Bronchial epithelial cell (primary cell): Measurements from ENCODE around the gene RFTN1. TPM values are rescaled to one million over a fixed set of nuclear protein-coding genes. Genes with fewer than 3 reads are reported as not detected.

Experiments used
- DNase-seq: peaks from one replicate; pipeline ENCODE4 v3.0.0-alpha.2; 2010; ENCODE audit warnings: low read depth
- FAIRE-seq: peaks from 2 replicates; lab custom pipeline; 2011; peaks lifted over from hg19 to GRCh38; lab: Jason Lieb, UNC
- H3K27me3 ChIP-seq: 2 replicates; pipeline ENCODE4 v1.5.1; 2011; ENCODE audit warnings: low read length; ENCODE audit not compliant: control insufficient read depth, insufficient read depth
- H3K36me3 ChIP-seq: 2 replicates; pipeline ENCODE4 v1.5.1; 2011; ENCODE audit warnings: low read length; ENCODE audit not compliant: control insufficient read depth, insufficient read depth
- H3K4me3 ChIP-seq: 2 replicates; pipeline ENCODE4 v1.5.1; 2011; ENCODE audit warnings: mild to moderate bottlenecking, low read depth, low read length, control low read depth
- total RNA-seq: library from RNA; depleted of rRNA; stranded (reverse); fragments of >200 nt; gene quantifications from 2 replicates; pipeline ENCODE4 v1.2.1, GENCODE V29; 2014
- TF ChIP-seq, protein P1 (sequence below): IDR thresholded peaks from 2 replicates; pipeline ENCODE4 v1.5.1; 2011; ENCODE audit warnings: mild to moderate bottlenecking, moderate library complexity, low read length, control low read depth, inconsistent platforms; ENCODE audit not compliant: insufficient read depth, severe bottlenecking

RFTN1 gene
- total RNA-seq, 1 donor from 2014 or later, result 9.2 TPM

DNA sequence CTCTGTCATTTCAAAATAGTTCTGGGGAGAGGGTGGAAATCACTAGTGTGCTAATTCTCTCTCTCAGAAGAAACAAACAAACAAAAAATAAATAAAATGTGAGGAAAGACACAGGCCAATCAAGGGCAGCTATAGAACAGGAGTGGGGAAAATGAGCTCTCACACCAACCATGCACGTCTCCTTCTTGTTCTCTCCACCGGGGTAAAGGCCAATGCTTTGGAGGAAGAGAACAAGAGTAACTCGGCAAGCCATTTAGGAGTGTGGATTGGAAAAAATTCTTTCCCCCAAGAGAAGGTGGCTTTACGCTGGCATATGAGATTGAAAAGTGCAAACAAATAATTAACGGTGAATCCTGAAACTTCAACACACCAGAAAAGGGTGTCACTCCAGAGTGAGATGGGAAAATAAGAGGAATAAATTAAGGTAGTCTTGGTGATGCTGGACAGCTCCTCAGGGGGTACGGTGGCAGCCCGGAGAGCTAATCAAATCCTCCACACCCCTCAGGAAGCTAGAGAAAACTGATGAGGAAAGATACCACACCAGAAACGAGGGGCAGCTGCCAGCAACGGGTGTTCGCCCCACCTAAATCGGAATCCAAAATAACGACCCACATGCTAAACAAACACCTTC is 88.0 kb downstream of the RFTN1 start:
- peaks cover 2% of the 10 kb centered on the region for H3K36me3 ChIP-seq
- no peak overlapping the region for H3K4me3 ChIP-seq
- FAIRE-seq (no peak), DNase-seq (no peak)
- TF ChIP-seq, protein P1, sequence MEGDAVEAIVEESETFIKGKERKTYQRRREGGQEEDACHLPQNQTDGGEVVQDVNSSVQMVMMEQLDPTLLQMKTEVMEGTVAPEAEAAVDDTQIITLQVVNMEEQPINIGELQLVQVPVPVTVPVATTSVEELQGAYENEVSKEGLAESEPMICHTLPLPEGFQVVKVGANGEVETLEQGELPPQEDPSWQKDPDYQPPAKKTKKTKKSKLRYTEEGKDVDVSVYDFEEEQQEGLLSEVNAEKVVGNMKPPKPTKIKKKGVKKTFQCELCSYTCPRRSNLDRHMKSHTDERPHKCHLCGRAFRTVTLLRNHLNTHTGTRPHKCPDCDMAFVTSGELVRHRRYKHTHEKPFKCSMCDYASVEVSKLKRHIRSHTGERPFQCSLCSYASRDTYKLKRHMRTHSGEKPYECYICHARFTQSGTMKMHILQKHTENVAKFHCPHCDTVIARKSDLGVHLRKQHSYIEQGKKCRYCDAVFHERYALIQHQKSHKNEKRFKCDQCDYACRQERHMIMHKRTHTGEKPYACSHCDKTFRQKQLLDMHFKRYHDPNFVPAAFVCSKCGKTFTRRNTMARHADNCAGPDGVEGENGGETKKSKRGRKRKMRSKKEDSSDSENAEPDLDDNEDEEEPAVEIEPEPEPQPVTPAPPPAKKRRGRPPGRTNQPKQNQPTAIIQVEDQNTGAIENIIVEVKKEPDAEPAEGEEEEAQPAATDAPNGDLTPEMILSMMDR, result no peak
- no peaks in the 10 kb centered on the region for H3K27me3 ChIP-seq

DNA sequence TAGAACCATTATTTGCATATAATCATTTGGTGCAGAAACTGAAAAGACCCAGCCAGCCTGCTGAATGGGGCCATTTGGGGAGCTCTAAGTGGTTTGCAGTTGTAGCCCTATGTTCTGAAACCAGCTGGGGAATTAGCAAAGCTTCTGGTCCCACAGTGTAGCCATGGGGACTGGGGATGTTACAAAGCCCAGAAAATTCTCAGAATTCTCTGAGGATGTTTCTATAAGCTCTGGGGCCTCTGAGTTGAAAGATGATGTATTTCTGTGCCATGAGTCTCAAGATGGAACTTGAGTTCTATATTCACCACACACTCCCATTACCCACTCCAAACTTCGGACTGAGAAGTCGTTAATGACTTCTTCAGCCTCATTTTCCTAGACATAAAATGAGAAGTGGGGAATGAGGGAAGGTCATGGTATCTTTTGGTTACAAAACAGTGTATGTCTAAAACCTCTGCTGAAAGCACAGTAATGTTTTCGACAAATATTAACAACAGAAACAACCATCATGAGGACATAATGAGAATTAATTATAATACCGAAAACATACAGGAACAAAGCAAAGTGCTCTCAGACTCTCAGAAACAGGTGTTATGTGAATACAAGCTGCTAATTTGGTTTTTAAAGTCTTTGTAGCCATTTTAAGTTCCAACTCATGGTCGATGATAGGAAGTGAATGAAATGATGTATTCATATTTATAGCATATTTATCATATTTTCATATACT is 89.4 kb downstream of the RFTN1 start:
- TF ChIP-seq, protein P1, result no peak
- Histone ChIP-seq H3K4me3 (no peak overlapping the region), H3K27me3 (no peaks in the 10 kb centered on the region), H3K36me3 (peaks cover 2% of the 10 kb centered on the region)
- DNase-seq (no peak), FAIRE-seq (no peak)

DNA sequence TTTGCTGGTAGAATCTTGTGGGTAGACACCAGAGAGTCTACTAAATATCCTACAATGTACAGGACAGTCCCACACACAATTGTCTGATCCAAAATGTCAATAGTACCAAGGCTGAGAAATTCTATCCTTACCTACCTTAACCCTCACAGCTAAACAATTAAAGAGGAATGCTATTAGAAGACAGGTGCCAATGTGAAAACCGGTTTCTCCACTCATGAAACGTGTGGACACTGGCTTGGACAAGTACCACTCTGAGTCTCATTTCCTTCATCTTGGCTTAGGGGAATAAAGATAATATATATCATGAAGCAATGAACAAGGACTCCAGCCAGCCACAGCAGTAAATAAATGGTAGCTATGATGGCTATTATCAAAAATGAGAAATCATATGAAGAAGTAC is 90.2 kb downstream of the RFTN1 start:
- DNase-seq (peak; percentile 92), FAIRE-seq (no peak)
- no peak overlapping the region for H3K4me3 ChIP-seq
- H3K36me3 ChIP-seq, result peaks cover 2% of the 10 kb centered on the region
- no peaks in the 10 kb centered on the region for H3K27me3 ChIP-seq
- TF ChIP-seq, protein P1, result no peak

DNA sequence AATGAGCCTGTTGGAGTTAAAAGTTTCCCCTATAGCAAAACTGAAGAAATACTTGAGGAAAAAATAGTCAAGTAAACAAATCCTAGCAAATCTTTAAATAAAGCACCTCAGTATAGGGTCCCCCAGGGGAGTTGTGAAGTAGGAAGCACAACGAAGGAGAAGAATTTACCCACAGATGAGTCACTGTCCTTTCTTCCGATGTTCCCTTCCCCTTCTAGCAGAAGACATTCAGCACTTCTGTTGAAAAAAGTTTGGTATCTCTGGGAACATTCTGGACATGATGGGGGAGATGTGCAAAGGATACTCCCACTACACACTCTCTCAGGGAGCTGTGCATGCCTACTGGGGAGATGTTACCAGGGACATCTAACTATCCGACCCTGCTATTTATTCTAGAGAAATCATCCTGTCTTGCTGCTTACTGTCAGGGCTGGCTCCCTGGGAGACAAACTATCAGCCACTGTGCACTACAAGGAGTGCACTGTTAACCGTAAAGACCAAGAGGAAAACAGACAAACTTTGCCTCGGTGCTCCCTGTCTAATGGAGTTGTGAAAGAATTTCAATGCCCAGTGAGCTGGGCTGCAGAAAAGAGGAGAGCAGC is 93.8 kb downstream of the RFTN1 start:
- no peak for DNase-seq
- H3K27me3 ChIP-seq, result no peaks in the 10 kb centered on the region
- no peak overlapping the region for H3K4me3 ChIP-seq
- no peaks in the 10 kb centered on the region for H3K36me3 ChIP-seq
- FAIRE-seq, result no peak
- TF ChIP-seq, protein P1, result no peak

DNA sequence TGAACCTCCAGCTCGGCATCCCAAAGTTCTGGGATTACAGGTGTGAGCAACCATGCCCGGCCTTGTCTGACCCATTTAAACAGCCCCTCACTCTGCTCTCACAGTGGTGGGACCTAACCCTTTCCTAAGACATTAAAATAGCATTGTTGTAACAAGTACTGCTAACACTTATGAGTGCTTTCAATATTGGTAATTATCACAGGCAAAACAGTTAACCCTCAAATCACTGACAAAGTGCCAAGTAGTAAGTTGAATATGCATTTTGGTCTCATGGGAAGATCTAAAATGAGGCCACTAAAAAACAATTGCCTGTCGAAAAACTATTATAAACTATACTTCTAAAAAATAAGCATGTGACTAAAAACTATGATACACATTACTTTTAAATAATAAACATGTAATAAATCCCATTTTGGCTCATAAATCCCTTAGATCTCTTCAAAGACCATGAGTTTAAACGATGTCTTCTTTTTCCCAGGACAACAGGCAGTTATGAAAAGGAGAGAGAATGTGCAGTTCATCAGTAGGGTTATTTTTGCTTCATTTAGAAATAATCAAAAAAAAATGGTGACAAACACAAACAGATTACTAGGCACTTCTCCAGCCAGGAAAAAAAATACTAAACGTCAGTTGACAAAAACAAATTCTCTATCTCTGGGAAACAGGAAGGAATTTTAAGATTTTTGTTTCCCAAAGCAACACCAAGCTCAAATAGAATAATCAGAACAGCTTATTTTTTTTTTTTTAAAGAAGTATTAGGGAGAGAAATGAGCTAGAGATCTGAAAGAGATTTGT is 95.4 kb downstream of the RFTN1 start:
- Histone ChIP-seq H3K36me3 (no peaks in the 10 kb centered on the region), H3K27me3 (no peaks in the 10 kb centered on the region), H3K4me3 (no peak overlapping the region)
- TF ChIP-seq, protein P1, result no peak
- DNase-seq (no peak), FAIRE-seq (no peak)
